Inflammatory macrophage treated with lipopolysaccharide for 1 hour (primary cell): ENCODE measurements around the gene ARRDC4.

ENCODE experiments used
- DNase-seq, 2 donors: peaks; one replicate each; pipeline ENCODE4 v3.0.0-alpha.2; 2020 to 2022

ARRDC4 gene

DNA sequence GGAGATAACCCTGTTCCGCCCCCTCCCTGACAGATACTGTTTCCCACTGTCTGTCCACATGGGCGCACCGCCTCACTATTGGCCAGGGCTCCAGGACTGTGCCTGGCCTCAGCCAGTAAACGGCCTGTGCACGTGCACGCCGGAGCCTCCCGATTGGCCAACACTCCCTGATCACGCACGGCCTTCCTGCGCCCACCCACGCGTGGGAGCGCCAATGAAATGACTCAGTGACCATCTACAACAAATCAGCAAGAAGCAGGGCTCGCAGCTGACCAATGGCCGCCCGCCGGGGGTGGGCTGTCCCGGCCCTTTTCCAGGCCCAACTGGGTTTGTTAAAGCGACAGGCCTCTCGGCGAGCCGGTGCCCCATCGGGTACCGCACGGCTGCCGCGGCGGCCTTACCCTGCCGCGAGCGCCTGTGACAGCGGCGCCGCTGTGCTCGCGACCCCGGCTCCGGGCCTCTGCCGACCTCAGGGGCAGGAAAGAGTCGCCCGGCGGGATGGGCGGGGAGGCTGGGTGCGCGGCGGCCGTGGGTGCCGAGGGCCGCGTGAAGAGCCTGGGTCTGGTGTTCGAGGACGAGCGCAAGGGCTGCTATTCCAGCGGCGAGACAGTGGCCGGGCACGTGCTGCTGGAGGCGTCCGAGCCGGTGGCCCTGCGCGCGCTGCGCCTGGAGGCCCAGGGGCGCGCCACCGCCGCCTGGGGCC, at the start of gene ARRDC4:
Gene ARRDC4 (plus strand): TSS at position 340 of the 703 bp plus-strand sequence. CDS start 159 bp downstream, at position 499.
- DNase-seq = peak; percentile 99 to 100

DNA sequence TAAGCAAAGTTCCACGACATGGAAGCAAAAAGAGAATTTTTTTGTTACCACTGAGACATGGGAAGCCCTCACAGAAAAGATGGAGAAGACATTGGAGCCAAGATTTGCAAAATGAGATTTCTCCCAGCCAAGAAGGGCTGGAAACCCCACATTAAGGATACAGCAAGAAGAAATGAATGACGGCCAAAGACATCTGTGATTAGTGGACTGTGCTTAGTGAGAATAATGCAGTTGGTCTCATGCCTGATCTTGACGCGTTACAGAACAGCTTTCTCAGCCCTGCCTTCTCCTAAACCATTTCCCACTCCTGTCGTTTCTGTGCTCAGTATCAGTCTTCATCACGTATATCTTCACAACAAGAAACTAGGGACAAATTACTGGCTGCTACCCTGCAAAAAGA, 45.8 kb upstream of the ARRDC4 start:
- no peak for DNase-seq

DNA sequence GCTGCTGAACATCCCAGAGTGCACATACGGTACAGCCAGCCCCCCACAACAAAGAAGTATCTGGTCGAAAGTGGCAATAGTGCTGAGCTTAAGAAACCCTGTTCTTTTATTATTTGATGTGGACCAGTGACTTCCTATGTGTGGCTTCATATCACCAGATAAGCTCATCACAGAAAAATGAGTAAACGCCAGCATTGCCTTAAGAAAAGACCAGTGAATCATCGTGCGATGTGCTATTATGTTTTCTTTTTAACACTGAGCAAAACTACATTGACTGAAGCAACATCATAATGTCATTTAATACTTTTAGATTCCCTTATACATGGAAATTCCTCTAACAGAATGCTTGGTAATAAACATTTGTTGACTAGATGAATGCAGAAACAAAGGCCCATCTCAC, 45.2 kb upstream of the ARRDC4 start:
- DNase-seq = no peak

GRCh38 chr15:97921296-97921865, 39.1 kb upstream of the ARRDC4 start:
- DNase-seq = no peak

GRCh38 chr15:97929456-97930229, 30.9 kb upstream of the ARRDC4 start:
- DNase-seq = no peak

- DNase-seq = no peak
Measured at GRCh38 chr15:97930230-97930629, 30.3 kb upstream of the ARRDC4 start.

GRCh38 chr15:97931314-97931713, 29.2 kb upstream of the ARRDC4 start:
- DNase-seq = no peak

DNA sequence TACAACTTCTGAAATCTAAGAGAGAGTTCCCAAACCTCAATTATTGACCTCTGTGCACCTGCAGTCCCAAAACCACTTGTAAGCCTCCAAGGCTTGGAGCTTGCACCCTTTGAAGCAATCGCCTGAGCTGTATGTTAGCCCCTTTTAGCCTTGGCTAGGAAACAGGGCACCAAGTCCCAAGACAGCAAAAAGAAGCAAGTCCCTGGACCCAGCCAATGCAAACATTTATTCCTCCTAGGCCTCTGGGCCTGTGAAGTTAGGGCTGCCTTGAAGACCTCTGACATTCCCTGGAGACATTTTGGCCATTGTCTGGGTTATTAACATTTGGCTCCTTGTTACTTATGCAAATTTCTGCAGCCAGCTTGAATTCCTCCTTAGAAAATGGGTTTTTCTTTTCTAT, 26.9 kb upstream of the ARRDC4 start:
- DNase-seq = no peak

DNA sequence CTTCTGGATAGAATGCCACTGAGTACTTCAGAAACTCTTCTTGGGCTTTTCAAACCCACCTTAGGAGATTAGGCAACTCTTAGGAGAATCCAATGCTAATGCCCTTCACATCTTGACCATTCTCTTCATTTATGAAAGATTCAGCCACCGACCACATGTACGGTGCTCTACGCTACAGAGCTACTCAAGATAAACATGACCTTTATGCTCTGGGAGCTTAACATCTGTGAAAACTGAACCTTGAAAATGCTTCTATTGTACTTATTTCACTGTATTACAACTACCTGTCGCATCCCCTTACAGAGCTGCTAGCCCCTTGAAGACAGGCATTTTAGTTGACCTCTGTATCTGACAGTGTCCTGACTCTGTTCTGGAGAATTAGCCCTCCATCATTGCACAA, 19.5 kb upstream of the ARRDC4 start:
- DNase-seq = no peak

- DNase-seq = no peak
Measured at GRCh38 chr15:97941572-97941971, 18.9 kb upstream of the ARRDC4 start.

DNA sequence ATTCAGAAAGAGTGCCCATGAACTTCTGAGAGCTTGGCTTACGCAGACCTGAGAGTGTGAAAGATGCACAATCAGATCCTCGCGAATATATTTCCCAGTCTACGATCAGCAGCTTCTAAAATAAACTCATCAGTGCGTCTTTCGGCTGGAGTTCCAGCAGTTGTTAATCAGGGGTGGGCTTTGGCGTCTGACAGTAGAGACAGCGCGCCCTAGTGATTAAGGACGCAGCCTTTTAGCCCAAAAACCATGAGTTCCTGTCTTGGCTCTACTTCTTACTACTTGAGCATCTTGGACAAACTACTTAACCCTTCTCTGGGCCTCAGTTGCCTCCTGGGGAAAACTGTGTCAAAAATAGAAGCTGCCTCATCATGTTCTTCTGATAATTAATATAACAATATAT, 15.8 kb upstream of the ARRDC4 start:
- no peak for DNase-seq

DNA sequence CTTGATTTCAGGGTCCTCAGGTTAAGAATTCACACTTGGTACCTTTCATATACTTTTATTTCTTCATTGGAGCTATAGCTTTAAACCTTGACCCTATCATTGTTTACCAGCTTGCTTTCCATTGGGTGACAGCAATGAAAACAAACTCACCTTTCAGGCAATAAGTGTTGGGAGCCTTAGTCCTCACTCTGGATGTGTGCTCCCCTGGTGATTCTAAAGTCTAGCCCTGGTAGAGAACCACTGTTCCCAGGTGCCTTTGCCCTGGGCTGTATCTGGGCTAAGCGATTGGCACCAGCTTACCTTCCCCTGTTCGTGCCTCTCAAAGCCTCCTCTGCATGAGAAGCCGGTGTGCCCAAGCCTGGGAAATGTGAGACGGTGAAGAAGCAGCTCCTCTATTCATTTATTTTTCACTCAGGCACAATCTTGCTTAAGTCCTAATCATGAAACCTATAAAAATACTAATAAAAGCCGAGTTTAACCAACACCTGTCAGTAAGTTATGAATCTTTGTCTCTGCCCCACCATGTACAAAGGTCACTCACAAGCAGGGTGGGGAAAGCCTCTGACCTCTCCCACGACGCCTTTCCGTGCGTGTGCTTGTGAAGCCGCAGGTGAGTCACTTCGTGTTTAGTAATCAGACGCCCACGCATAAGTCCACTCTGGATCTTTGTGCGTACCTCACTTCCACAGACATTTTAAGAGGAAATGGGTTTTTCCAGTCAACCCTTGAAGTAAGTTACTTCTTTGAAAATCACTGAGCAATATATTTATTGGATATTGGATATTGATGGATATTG, 12.8 kb upstream of the ARRDC4 start:
- DNase-seq = peak; percentile 49 to 65

DNA sequence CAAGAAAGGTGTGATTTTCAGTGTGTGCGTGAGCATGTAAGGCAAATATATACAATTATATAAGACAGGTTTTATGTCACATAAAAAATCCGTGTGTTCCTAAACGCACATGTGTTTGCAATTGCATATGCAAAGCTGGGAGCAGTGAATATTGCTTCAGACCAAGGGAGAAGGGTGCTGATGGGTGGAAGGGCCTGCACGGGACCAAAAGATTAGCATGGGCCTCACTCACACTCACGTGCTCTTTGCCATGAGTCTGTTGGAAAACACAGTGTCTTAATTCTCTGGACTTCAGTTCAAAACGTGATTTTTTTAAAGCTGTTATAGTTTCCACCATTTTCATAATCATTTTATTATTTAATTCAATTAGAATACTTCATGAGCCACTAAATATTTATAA, 7.2 kb upstream of the ARRDC4 start:
- DNase-seq = no peak

DNA sequence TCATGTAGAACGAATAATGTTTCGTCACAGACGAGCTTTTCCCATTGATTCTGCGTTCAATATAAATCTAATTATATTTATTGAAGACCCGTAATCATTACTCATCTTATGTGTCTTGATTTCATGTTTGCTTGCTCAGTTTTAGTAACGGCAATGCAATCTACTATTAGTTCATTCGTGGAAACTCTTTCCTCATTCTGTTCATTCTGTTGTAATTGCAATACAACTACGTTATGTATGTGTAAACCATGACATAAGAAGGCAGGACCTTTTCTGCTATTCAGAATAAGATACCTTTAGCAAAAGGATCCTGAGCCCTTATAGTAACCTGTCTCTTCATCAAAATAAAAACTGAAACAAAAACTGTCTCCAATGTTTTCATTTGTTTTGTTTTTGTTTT, 6.8 kb upstream of the ARRDC4 start:
- DNase-seq = peak in 1 of 2 donors; percentile 59

- DNase-seq = no peak
Measured at GRCh38 chr15:97955035-97955434, 5.5 kb upstream of the ARRDC4 start.

- DNase-seq = no peak
Measured at GRCh38 chr15:97955529-97955928, 5.0 kb upstream of the ARRDC4 start.

DNA sequence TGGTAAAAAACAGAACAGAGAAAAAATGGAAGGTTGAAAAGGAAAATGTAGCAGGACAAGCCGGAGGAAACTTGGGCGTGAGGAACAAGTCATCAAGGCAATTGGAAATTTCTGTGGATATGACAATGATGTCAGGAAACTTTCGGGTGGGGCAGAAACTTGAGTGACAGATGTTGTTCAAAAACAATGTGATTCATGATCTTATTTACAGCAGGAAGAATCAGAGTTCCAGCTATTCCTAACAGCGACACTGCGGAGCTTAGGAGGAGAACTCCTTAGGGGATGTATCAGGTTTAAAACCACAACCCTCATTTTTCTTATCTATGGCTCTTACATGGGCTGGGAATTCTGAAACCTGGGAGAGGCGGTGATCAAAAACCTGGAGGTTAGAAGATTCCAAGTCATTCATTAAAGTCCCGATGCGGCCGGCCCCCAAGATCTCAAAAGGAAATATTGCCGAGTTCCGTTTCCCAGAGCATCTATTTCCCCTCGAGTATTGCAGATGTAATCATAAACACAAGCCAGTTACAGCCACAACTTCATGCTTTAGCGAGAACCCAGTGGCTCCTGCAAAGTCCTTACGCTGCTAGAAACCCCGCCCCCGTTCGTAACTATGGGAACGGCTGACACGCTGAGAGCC, 659 bp upstream of the ARRDC4 start:
- DNase-seq = peak in 1 of 2 donors; percentile 53

- peak; percentile 52 to 71 for DNase-seq
Measured at GRCh38 chr15:97961067-97961954, 808 bp downstream of the ARRDC4 start.

- DNase-seq = no peak
Measured at GRCh38 chr15:97962263-97962662, 1.8 kb downstream of the ARRDC4 start.

DNA sequence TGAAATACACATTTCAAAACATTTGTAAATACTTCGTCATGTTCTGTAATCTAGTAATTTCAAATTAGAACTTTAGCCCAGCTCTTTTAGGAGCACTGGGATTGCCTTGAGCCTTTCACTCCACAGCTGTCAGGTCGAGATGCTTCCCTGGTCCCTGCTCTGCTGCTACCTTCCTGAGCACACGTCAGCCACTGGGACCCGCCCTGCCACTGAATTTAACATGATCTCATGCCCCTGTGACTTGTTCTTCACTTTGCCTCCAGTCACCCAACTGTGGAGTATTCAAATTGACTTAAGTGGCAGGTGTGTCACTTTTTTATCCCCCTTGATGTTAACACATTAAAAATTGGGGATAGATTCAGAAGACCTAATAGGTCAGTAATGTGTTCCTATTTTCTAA, 3.3 kb downstream of the ARRDC4 start:
- DNase-seq = peak in 1 of 2 donors; percentile 23

- no peak for DNase-seq
Measured at GRCh38 chr15:97966246-97966645, 5.7 kb downstream of the ARRDC4 start.
